Glomerular endothelial cell (primary cell): ENCODE measurements around the gene MED13. TPM values are rescaled to one million over a fixed set of nuclear protein-coding genes. Genes with fewer than 3 reads are reported as not detected.
"Not testable (repeated sequence)": the region's sequence is repeated elsewhere in the genome, so short reads cannot be mapped to it uniquely, and the experiment has no call there.

ENCODE experiments used
- DNase-seq: peaks from one replicate; pipeline ENCODE4 v3.0.0-alpha.2; 2011; ENCODE audit warnings: low read depth, low spot score; ENCODE audit errors: extremely low read depth
- total RNA-seq: library from RNA; depleted of rRNA; stranded (reverse); fragments of >200 nt; gene quantifications from 2 replicates; pipeline ENCODE4 v1.2.3, GENCODE V29; 2015

The MED13 gene
- total RNA-seq, 1 donor from 2014 or later, result 45.1 TPM

GRCh38 chr17:61927208-61928100 lies 137.6 kb downstream of the MED13 start, which contains the start of gene INTS2:
TSS of gene INTS2 (minus strand) at chr17:61927982. CDS start at chr17:61926644, 1,338 bp downstream.
- DNase-seq, result peak; percentile 75

DNA sequence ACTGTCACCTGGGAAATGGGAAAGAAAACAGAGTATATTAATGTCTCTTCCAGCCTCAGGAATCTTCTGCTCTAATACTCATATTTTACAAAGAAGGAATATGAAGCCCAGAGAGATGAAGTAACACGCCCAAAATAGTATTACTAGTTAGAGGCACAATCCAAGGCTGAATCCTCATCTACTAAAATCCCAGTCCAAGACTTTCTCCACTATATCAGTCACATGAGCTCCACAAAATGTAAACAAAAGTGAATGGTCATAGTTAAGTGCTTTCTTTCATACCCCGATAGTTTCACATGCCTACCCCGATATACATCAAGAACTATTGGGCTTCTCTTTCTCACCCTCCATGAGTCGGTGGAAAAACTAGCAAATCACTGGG lies 138.3 kb downstream of the MED13 start:
- no peak for DNase-seq

DNA sequence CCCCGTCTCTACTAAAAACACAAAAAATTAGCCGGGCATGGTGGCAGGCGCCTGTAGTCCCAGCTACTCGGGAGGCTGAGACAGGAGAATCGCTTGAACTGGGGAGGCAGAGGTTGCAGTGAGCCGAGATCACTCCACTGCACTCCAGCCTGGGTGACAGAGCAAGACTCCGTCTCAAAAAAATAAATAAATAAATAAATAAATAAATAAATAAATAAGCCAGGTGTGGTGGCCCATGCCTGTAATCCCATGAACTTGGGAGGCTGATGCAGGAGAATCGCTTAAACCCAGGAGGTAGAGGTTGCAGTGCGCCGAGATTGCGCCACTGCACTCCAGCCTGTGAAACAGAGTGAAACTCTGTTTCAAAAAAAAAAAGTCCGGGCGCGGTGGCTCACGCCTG lies 149.9 kb downstream of the MED13 start:
- not testable (repeated sequence) for DNase-seq

DNA sequence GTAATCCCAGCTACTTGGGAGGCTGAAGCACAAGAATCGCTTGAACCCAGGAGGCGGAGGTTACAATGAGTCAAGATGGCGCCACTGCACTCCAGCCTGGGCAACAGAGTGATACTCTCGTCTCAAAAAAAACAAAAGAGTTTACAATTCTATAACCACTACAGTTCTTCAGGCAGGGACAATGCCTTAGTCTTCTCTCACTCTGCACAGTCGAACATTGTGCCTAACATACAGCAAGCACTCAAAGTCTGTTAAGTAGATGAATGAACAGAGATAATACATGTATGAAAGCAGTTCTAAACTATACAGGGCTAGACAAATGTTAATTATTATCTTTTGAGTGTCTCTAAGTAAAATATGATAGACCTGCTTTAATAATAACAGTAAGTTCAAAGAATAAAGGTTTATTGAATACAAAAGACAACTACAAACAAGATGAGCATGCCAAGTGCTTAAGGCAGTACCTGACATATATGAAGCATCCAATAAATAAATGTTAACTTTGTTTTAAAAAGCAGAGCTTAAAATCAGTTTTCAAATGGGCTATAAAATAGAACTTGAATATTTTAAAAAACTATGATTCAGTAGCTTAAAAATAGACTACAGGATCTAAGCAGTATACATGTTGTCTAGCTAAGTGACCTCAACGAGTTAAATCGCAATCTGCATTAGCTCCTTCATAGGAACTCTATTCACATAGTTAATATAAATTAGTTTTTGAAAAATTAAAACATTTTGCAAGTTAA lies 156.6 kb downstream of the MED13 start:
- DNase-seq, result no peak

DNA sequence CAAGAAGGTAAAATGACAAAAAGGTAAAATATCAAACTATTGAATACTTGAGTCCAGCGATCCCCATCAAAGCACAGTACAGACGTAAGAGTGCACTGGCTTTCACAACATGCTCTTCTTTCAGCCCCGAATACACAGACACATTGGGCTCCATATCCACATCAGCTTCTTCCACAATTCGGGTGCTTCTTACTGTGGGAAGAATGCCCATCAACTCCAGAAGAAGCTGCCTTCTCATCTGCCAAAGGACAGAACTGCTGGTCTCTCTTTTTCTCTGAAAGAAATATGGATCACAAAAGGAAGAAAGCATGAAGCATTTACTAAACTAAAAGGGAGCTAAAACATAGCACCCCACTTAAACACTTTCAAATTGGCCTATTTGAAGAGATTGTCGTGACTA lies 157.7 kb downstream of the MED13 start:
- DNase-seq, result no peak

- no peak for DNase-seq
Observed at GRCh38 chr17:61904094-61904710, 160.9 kb downstream of the MED13 start.

DNA sequence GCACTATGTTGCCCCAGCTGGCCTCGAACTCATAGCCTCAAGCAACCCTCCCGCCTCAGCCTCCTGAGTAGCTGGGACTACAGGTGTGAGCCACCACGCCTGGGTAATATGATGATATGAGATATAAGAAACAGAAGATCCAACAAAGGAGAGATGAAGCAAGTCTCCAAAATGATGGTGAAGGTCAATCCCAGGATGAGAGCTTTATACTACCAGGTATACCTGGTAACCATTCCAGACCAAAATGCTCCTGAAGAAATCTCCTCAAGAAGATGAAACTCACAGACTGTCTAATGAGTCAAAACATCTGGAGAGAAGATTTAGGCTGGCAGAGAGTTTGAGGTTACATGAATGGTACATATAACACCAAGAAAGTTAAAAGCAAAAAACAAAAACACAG lies 161.8 kb downstream of the MED13 start:
- no peak for DNase-seq

GRCh38 chr17:61897548-61898180 lies 167.4 kb downstream of the MED13 start:
- DNase-seq, result no peak

DNA sequence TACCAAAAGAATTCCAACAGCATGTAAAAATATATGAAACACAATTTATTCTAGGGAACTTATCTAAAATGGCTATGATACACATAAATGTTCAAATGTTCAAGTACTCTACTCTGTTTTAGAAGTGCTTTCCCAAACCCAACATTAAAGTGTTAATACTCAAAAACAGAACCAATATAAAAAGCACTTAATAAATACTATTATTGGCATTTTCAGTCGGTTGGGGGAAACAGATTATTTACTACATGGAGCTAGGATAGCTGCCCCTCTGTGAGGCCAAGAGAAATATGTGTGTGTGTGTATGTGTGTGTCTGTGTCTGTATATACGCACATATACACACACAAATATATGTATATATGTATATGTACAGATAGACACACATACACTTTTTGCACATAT lies 169.7 kb downstream of the MED13 start:
- DNase-seq, result no peak

- DNase-seq, result not testable (repeated sequence)
Observed at GRCh38 chr17:61894310-61894709, 170.8 kb downstream of the MED13 start.

Other genes starting within 250 kb of the MED13 start
- gene BRIP1, start 201.8 kb downstream of the MED13 start, total RNA-seq, result 2.9 and 4.6 TPM in 2 replicates
- 10.3 and 11.0 TPM in 2 replicates for gene INTS2, start 137.3 kb downstream of the MED13 start, total RNA-seq